GM18502 (cell line): ENCODE results near the gene OR10G8.

ENCODE experiments used
- ATAC-seq: cut with Tn5 transposase; IDR thresholded peaks from one replicate; pipeline ENCODE4 v1.9.1; 2021; ENCODE audit warnings: mild to moderate bottlenecking; ENCODE audit not compliant: unreplicated experiment, poor library complexity

The OR10G8 gene

DNA sequence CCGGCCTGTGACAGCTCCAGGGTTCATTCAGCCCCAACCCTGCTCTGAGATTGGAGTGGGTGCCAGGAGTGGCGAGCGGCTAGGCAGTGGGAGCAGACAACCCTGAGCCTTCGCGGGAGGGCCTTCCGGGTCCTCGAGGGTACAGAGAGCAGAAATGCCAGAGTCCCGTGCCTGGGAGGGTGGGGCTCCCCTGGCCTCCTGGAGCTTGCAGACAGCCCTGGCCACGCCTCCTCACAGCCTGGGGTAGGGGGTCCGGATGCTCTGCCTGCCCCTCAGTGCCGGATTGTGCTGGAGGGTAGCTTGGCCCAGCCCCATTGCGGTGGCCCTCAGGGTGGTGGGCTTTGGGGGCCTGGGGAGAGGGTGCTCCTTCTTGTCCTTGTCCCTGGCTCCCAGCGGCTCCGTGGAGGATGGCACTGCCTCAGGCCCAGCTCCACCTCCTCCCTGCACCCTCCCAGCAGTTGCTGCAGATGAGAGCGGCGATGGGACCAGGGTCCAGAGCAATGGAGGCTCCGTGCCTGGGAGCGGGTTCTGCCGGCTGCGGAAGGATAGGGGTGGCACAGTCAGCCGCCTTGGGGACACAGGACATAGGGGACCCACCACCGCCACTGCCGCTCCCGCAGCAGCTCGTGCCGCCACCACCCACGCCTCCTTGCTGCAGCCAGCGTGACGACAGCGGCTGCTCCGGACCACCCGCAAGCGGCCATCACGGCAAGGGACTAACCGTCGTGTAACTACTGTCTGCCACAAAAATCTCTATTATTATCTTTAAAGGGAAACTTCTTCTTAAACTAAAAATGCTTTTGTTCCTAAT is 49.4 kb downstream of the OR10G8 start:
- peak; percentile 76 for ATAC-seq

GRCh38 chr11:124077266-124077665 is 50.7 kb downstream of the OR10G8 start:
- no peak for ATAC-seq

DNA sequence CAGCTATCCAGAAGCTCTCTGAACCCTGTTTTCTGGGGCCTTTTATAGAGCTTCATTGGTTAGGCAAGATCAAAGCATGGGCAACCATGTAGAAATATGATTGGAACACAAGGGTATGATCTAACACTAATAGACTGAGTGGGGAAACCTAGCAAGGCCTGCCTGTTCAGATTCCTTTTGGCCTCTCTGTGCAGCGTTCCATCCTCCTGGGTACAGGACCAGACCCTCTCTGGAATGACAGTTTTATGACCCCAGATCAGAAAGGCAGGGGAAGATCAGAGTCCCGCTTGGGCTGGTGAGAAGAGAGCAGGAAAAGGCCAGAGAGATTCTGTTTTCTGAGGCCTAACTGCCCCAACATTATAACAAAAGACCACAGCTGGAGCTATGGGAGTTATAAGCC is 52.0 kb downstream of the OR10G8 start:
- no peak for ATAC-seq

DNA sequence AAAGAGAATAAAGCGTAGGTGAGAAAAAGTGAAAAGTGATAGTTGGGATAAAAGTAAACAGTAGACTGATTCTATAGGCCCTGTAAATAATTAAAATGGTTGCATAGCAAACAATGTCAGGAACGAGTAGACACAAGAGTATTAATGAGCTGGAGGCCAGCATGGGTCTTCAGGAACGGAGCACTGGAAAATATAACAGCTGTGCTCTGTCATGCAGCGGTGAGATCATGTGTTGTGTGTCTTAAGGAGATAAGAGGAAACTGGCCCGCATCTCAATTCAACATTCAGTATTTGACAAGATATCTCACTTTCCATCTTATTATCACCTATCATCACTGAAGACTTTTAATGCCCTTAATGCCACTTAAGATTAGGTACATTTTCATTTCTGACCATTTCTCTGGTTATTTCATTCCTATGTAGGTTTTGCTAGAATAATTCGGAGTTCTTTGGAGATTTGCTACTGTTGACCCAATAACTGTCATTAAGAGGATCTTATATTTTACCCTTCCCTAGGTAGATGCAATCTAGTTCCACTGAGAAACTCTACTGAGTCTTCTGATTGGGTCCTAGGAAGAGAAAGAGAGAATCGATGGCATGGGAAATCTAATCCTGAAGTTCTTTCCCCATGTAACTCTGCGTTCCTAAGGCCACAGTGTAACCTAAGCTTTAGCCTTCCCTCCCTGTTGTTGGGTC is 53.2 kb downstream of the OR10G8 start:
- no peak for ATAC-seq
